Ishikawa (cell line): ENCODE measurements around the gene CISD1.
A peak's percentile ranks its signal among the peaks of the same experiment; 100 is the strongest.

ENCODE experiments used
- CEBPB ChIP-seq: IDR thresholded peaks from 2 replicates; pipeline ENCODE4 v1.6.1; 2012
- CREB1 ChIP-seq: IDR thresholded peaks from 2 replicates; pipeline ENCODE4 v1.6.1; 2012; ENCODE audit warnings: low read depth
- EGR1 ChIP-seq: IDR thresholded peaks from 2 replicates; pipeline ENCODE4 v1.6.1; 2012
- EP300 ChIP-seq: IDR thresholded peaks from 2 replicates; pipeline ENCODE4 v1.6.1; 2012; ENCODE audit warnings: borderline replicate concordance
- MAX ChIP-seq: IDR thresholded peaks from 2 replicates; pipeline ENCODE4 v1.6.1; 2012
- RAD21 ChIP-seq: IDR thresholded peaks from 2 replicates; pipeline ENCODE4 v1.6.1; 2012; ENCODE audit warnings: low read depth
- REST ChIP-seq: IDR thresholded peaks from 2 replicates; pipeline ENCODE4 v1.6.1; 2012; ENCODE audit warnings: low read depth, mild to moderate bottlenecking
- TAF1 ChIP-seq: IDR thresholded peaks from 2 replicates; pipeline ENCODE4 v1.6.1; 2012; ENCODE audit warnings: low read depth, mild to moderate bottlenecking
- USF1 ChIP-seq: IDR thresholded peaks from 2 replicates; pipeline ENCODE4 v1.6.1; 2012
- YY1 ChIP-seq: IDR thresholded peaks from 2 replicates; pipeline ENCODE4 v1.6.1; 2012; ENCODE audit warnings: low read depth
- ZBTB7A ChIP-seq: IDR thresholded peaks from 2 replicates; pipeline ENCODE4 v1.6.1; 2012; ENCODE audit warnings: low read depth

GRCh38 chr10:58335306-58336005 lies 66.5 kb downstream of the CISD1 start:
- TF ChIP-seq RAD21 (no peak), CREB1 (no peak), EP300 (no peak), CEBPB (no peak), MAX (no peak), TAF1 (peak; percentile 13; the same call in 1 of the 2 replicates), REST (no peak), YY1 (no peak), ZBTB7A (peak; percentile 61; the same call in 1 of the 2 replicates), EGR1 (no peak), USF1 (no peak)
